CD14-positive monocyte (primary cell): ENCODE data around the gene CCDC169. TPM values are rescaled to one million over a fixed set of nuclear protein-coding genes. Genes with fewer than 3 reads are reported as not detected.

Experiments used
- DNase-seq, 3 donors: peaks; one replicate each; pipeline ENCODE4 v3.0.0-alpha.2; 2011 to 2022
- H2AFZ ChIP-seq: 2 replicates; pipeline ENCODE4 v1.6.0; 2012; ENCODE audit warnings: mild to moderate bottlenecking, low read depth, low read length, inconsistent platforms; ENCODE audit not compliant: insufficient read depth, poor library complexity, severe bottlenecking
- H3K27ac ChIP-seq, 2 donors: 1 replicate in 1 of 2; 2 replicates in 1 of 2; pipeline ENCODE4 v1.5.1; 2012 to 2013; ENCODE audit warnings: low read length in 2 of 2, control low read depth in 1 of 2, inconsistent platforms in 1 of 2, low read depth in 1 of 2, mild to moderate bottlenecking in 1 of 2
- H3K27me3 ChIP-seq, 2 donors: one replicate each; pipeline versions ENCODE4 v1.6.0 to v1.6.1; 2011 to 2013; ENCODE audit warnings: low read length in 2 of 2; ENCODE audit not compliant: control insufficient read depth in 2 of 2, insufficient read depth in 2 of 2
- H3K36me3 ChIP-seq, 2 donors: replicated peaks in 1 of 2; 1 replicate in 1 of 2; 2 replicates in 1 of 2; pipeline versions ENCODE4 v1.5.1 to v1.6.1; 2012 to 2013; ENCODE audit warnings: low read length in 2 of 2, control low read depth in 1 of 2, inconsistent platforms in 1 of 2, mild to moderate bottlenecking in 1 of 2; ENCODE audit not compliant: insufficient read depth in 2 of 2, control insufficient read depth in 1 of 2
- H3K4me1 ChIP-seq, 2 donors: 1 replicate in 1 of 2; 2 replicates in 1 of 2; pipeline versions ENCODE4 v1.5.1 to v1.6.1; 2012 to 2013; ENCODE audit warnings: low read length in 2 of 2, control low read depth in 1 of 2, inconsistent platforms in 1 of 2, mild to moderate bottlenecking in 1 of 2, moderate library complexity in 1 of 2; ENCODE audit not compliant: insufficient read depth in 2 of 2, control insufficient read depth in 1 of 2
- H3K4me2 ChIP-seq: replicated peaks from 2 replicates; pipeline ENCODE3; 2012; ENCODE audit warnings: low read length, moderate library complexity, mild to moderate bottlenecking; ENCODE audit not compliant: poor library complexity, severe bottlenecking; ENCODE audit errors: extremely low read depth
- H3K4me3 ChIP-seq, 3 experiments: fragments of 200-600 bp in 1 of 3; sonication (generic) in 1 of 3; replicated peaks in 1 of 3; 1 replicate in 2 of 3; 2 replicates in 1 of 3; pipeline ENCODE4 v1.5.1; 2011 to 2013; ENCODE audit warnings: low read length in 3 of 3, mild to moderate bottlenecking in 3 of 3, control low read depth in 2 of 3, low read depth in 2 of 3, inconsistent platforms in 1 of 3, moderate library complexity in 1 of 3
- H3K79me2 ChIP-seq: 2 replicates; pipeline ENCODE4 v1.6.0; 2012; ENCODE audit warnings: mild to moderate bottlenecking, control low read depth, inconsistent platforms, low read length, moderate library complexity; ENCODE audit not compliant: insufficient read depth
- H3K9ac ChIP-seq: 2 replicates; pipeline ENCODE4 v1.6.0; 2017; ENCODE audit warnings: low read length, mild to moderate bottlenecking; ENCODE audit not compliant: insufficient read depth, poor library complexity, severe bottlenecking
- H3K9me3 ChIP-seq, 2 donors: replicated peaks in 1 of 2; 1 replicate in 1 of 2; 2 replicates in 1 of 2; pipeline versions ENCODE4 v1.5.1 to v1.6.1; 2012 to 2013; ENCODE audit warnings: low read length in 2 of 2, control low read depth in 1 of 2; ENCODE audit not compliant: control insufficient read depth in 1 of 2, insufficient read depth in 1 of 2
- H4K20me1 ChIP-seq: 2 replicates; pipeline ENCODE4 v1.6.0; 2012; ENCODE audit warnings: mild to moderate bottlenecking, low read length, control low read depth, moderate library complexity; ENCODE audit not compliant: insufficient read depth
- H3K27ac Mint-ChIP-seq, 7 donors: one replicate each; pipeline ENCODE4 v1.8.0; 2020; ENCODE audit warnings: mild to moderate bottlenecking in 7 of 7, mixed read lengths in 7 of 7, moderate library complexity in 6 of 7, inconsistent platforms in 2 of 7
- H3K27me3 Mint-ChIP-seq, 3 donors: one replicate each; pipeline ENCODE4 v1.8.0; 2021 to 2022; ENCODE audit warnings: low read depth in 3 of 3, mild to moderate bottlenecking in 3 of 3, mixed read lengths in 3 of 3, moderate library complexity in 3 of 3, inconsistent platforms in 1 of 3
- H3K36me3 Mint-ChIP-seq, 2 donors: one replicate each; pipeline ENCODE4 v1.8.0; 2020; ENCODE audit warnings: mixed read lengths in 2 of 2, inconsistent platforms in 1 of 2, mild to moderate bottlenecking in 1 of 2
- H3K4me1 Mint-ChIP-seq: one replicate; pipeline ENCODE4 v1.8.0; 2020; ENCODE audit warnings: mild to moderate bottlenecking, mixed read lengths
- H3K4me3 Mint-ChIP-seq, 2 donors: one replicate each; pipeline ENCODE4 v1.8.0; 2020; ENCODE audit warnings: mild to moderate bottlenecking in 2 of 2, mixed read lengths in 2 of 2, moderate library complexity in 1 of 2
- H3K9me3 Mint-ChIP-seq, 7 donors: one replicate each; pipeline ENCODE4 v1.8.0; 2020 to 2022; ENCODE audit warnings: mixed read lengths in 7 of 7, mild to moderate bottlenecking in 6 of 7, moderate library complexity in 6 of 7, inconsistent platforms in 2 of 7
- WGBS: methylation state at CpG from one replicate; pipeline ENCODE4 v1.1.5; 2013; ENCODE audit warnings: missing lambda C conversion rate; ENCODE audit not compliant: insufficient coverage; 5-methylcytosine and 5-hydroxymethylcytosine counted together
- intact Hi-C, 2 donors: fragments of 100-400 bp; cut with micrococcal nuclease; formaldehyde crosslinking; loops; one replicate each; pipeline versions ENCODE4 v1.15.0 to v1.15.1; 2023
- polyA plus RNA-seq, 3 donors: library from polyadenylated mRNA; depleted of rRNA in 1 of 3; unstranded in 2 of 3; stranded (reverse) in 1 of 3; fragments of 300-500 nt in 2 of 3; fragments of >200 nt in 1 of 3; fragmentation: Illumina TruSeq in 2 of 3; gene quantifications; 1 replicate in 2 of 3; 2 replicates in 1 of 3; pipeline ENCODE4 v1.2.3, GENCODE V29; 2012 to 2021
- TF ChIP-seq, protein P1 (sequence below): fragments of 200-600 bp; IDR thresholded peaks from one replicate; pipeline ENCODE4 v1.8.0; 2022; ENCODE audit warnings: antibody characterized with exemption, mild to moderate bottlenecking

The CCDC169 gene
- polyA plus RNA-seq, 3 donors: 0.03 TPM; not detected in 2

DNA sequence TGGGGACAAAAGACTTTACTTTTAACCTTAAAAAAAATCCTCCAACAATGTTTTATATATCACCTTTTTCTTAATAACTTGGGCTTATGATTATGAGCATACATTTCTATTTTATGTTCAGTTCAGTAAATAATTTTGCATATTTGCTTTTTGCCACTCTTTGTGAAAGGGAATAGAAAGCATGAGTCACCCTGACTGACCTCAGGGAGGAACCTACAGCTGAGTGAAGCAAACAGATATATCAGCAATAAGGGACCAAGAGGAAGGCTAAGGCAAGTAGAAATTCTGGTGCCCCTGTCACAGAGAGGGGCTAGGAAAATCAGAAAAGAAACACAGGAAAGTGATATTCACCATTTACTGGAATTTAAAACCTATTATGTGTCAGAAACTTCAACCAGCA, 46.1 kb downstream of the CCDC169 start:
- no peaks in the 10 kb centered on the region for H3K36me3 Mint-ChIP-seq
- no peaks in the 10 kb centered on the region for H4K20me1 ChIP-seq
- H3K4me2 ChIP-seq: no peak overlapping the region
- peaks cover 9% of the 10 kb centered on the region for H3K4me1 Mint-ChIP-seq
- TF ChIP-seq, protein P1, sequence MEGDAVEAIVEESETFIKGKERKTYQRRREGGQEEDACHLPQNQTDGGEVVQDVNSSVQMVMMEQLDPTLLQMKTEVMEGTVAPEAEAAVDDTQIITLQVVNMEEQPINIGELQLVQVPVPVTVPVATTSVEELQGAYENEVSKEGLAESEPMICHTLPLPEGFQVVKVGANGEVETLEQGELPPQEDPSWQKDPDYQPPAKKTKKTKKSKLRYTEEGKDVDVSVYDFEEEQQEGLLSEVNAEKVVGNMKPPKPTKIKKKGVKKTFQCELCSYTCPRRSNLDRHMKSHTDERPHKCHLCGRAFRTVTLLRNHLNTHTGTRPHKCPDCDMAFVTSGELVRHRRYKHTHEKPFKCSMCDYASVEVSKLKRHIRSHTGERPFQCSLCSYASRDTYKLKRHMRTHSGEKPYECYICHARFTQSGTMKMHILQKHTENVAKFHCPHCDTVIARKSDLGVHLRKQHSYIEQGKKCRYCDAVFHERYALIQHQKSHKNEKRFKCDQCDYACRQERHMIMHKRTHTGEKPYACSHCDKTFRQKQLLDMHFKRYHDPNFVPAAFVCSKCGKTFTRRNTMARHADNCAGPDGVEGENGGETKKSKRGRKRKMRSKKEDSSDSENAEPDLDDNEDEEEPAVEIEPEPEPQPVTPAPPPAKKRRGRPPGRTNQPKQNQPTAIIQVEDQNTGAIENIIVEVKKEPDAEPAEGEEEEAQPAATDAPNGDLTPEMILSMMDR: no peak
- no peaks in the 10 kb centered on the region for H3K79me2 ChIP-seq
- H3K9me3 ChIP-seq: peaks cover 0 to 3% of the 10 kb centered on the region in 2 donors
- intact Hi-C loops: no loop called here
- H3K9ac ChIP-seq: no peak overlapping the region
- no peaks in the 10 kb centered on the region for H3K27me3 ChIP-seq
- no peak overlapping the region for H3K4me3 ChIP-seq
- H2AFZ ChIP-seq: no peak overlapping the region
- peaks cover 0 to 1% (median 0%) of the 10 kb centered on the region in 3 donors for H3K27me3 Mint-ChIP-seq
- peak in 1 of 3 donors; percentile 14 for DNase-seq
- peaks cover 0 to 8% of the 10 kb centered on the region in 2 donors for H3K4me1 ChIP-seq
- peaks cover 0 to 8% (median 2%) of the 10 kb centered on the region in 7 donors for H3K9me3 Mint-ChIP-seq
- no peak overlapping the region for H3K27ac Mint-ChIP-seq
- H3K27ac ChIP-seq: no peak overlapping the region
- no peak overlapping the region for H3K4me3 Mint-ChIP-seq
- no peaks in the 10 kb centered on the region for H3K36me3 ChIP-seq

DNA sequence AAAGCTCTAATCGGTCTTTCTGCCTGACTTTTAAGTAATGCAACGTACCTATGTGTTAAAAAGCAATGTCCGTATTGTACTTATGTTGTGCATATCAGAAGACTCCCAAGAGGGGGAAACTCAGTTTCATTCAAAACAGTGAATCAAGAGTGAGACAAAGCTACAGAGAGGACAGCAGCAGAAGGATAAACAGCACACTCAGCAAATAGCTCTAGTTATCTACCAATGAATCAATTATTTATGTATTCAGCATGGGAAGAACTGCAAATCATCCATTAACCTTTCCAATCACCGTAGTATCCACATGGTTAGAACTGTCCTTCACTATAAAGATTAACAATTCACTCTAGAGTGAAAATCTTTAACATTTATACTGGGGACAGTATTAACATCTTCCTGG, 46.6 kb downstream of the CCDC169 start:
- peaks cover 0 to 1% (median 0%) of the 10 kb centered on the region in 3 donors for H3K27me3 Mint-ChIP-seq
- no peak overlapping the region for H3K27ac Mint-ChIP-seq
- Histone ChIP-seq H3K9ac (no peak overlapping the region), H2AFZ (no peak overlapping the region), H3K27me3 (no peaks in the 10 kb centered on the region), H4K20me1 (no peaks in the 10 kb centered on the region), H3K4me3 (no peak overlapping the region), H3K4me1 (peaks cover 0 to 8% of the 10 kb centered on the region in 2 donors), H3K27ac (no peak overlapping the region), H3K4me2 (no peak overlapping the region), H3K79me2 (no peaks in the 10 kb centered on the region), H3K36me3 (no peaks in the 10 kb centered on the region), H3K9me3 (peaks cover 0 to 3% of the 10 kb centered on the region in 2 donors)
- 100% methylated on average over 2 of the region's 4 CpGs for WGBS
- TF ChIP-seq, protein P1: no peak
- DNase-seq: no peak
- H3K4me3 Mint-ChIP-seq: no peak overlapping the region
- peaks cover 9% of the 10 kb centered on the region for H3K4me1 Mint-ChIP-seq
- intact Hi-C loops: no loop called here
- H3K36me3 Mint-ChIP-seq: no peaks in the 10 kb centered on the region
- peaks cover 0 to 8% (median 2%) of the 10 kb centered on the region in 7 donors for H3K9me3 Mint-ChIP-seq
